CD4-positive, CD25-positive, alpha-beta regulatory T cell (primary cell): Measurements from ENCODE around the gene MDM4. TPM values are rescaled to one million over a fixed set of nuclear protein-coding genes. Genes with fewer than 3 reads are reported as not detected.
"Not testable (repeated sequence)": the region's sequence is repeated elsewhere in the genome, so short reads cannot be mapped to it uniquely, and the experiment has no call there.

ENCODE experiments used
- ATAC-seq, 2 donors: fragments of 150-1000 bp; cut with Tn5 transposase; one replicate each; pipeline ENCODE4 v1.10.0; 2021; ENCODE audit warnings: low read depth in 2 of 2, moderate number of reproducible peaks in 2 of 2, moderate library complexity in 1 of 2
- DNase-seq, 3 donors: peaks; one replicate each; pipeline versions ENCODE4 v3.0.0 to v3.0.0-alpha.2; 2012 to 2022; ENCODE audit warnings: mixed read lengths in 1 of 3
- H3K27ac ChIP-seq: one replicate; pipeline ENCODE4 v1.7.0; 2013; ENCODE audit warnings: mild to moderate bottlenecking, low read length; ENCODE audit not compliant: insufficient read depth, poor library complexity, severe bottlenecking
- H3K27me3 ChIP-seq: one replicate; pipeline ENCODE4 v1.7.0; 2013; ENCODE audit warnings: low read length; ENCODE audit not compliant: control insufficient read depth, insufficient read depth
- H3K36me3 ChIP-seq: one replicate; pipeline ENCODE4 v1.7.0; 2013; ENCODE audit warnings: mild to moderate bottlenecking, low read length, moderate library complexity; ENCODE audit not compliant: control insufficient read depth, insufficient read depth
- H3K4me1 ChIP-seq: 2 replicates; pipeline ENCODE4 v1.7.0; 2013; ENCODE audit warnings: mild to moderate bottlenecking, low read length; ENCODE audit not compliant: insufficient read depth, control insufficient read depth, poor library complexity, severe bottlenecking
- H3K4me3 ChIP-seq: one replicate; pipeline ENCODE4 v1.7.0; 2013; ENCODE audit warnings: low read depth, mild to moderate bottlenecking, low read length, moderate library complexity
- H3K9me3 ChIP-seq, 2 experiments: 1 replicate in 1 of 2; 2 replicates in 1 of 2; pipeline ENCODE4 v1.7.0; 2013; ENCODE audit warnings: low read length in 2 of 2, mild to moderate bottlenecking in 1 of 2, moderate library complexity in 1 of 2; ENCODE audit not compliant: control insufficient read depth in 2 of 2
- H3K27ac Mint-ChIP-seq, 3 donors: one replicate each; pipeline ENCODE4 v1.8.0; 2020 to 2022; ENCODE audit warnings: mild to moderate bottlenecking in 3 of 3, mixed read lengths in 3 of 3, moderate library complexity in 2 of 3
- H3K27me3 Mint-ChIP-seq: one replicate; pipeline ENCODE4 v1.8.0; 2022; ENCODE audit warnings: mild to moderate bottlenecking, mixed read lengths
- H3K36me3 Mint-ChIP-seq: one replicate; pipeline ENCODE4 v1.8.0; 2020; ENCODE audit warnings: mixed read lengths
- H3K4me1 Mint-ChIP-seq, 4 donors: one replicate each; pipeline ENCODE4 v1.8.0; 2020 to 2022; ENCODE audit warnings: mixed read lengths in 4 of 4, mild to moderate bottlenecking in 1 of 4
- H3K4me3 Mint-ChIP-seq, 4 donors: one replicate each; pipeline ENCODE4 v1.8.0; 2020 to 2022; ENCODE audit warnings: mild to moderate bottlenecking in 4 of 4, mixed read lengths in 4 of 4, moderate library complexity in 3 of 4
- H3K9me3 Mint-ChIP-seq, 7 donors: one replicate each; pipeline ENCODE4 v1.8.0; 2020 to 2022; ENCODE audit warnings: mixed read lengths in 7 of 7, mild to moderate bottlenecking in 3 of 7, moderate library complexity in 2 of 7
- polyA plus RNA-seq, 4 donors: library from polyadenylated mRNA; unstranded; fragments of 300-500 nt; fragmentation: Illumina TruSeq; gene quantifications; one replicate each; pipeline ENCODE4 v1.2.3, GENCODE V29; 2021
- total RNA-seq: library from RNA; stranded (reverse); gene quantifications from one replicate; pipeline ENCODE4 v1.2.3, GENCODE V29; 2022

MDM4 gene
- total and polyA plus RNA-seq, 5 donors from 2014 or later: 10.0 to 263 (median 11.7) TPM

DNA sequence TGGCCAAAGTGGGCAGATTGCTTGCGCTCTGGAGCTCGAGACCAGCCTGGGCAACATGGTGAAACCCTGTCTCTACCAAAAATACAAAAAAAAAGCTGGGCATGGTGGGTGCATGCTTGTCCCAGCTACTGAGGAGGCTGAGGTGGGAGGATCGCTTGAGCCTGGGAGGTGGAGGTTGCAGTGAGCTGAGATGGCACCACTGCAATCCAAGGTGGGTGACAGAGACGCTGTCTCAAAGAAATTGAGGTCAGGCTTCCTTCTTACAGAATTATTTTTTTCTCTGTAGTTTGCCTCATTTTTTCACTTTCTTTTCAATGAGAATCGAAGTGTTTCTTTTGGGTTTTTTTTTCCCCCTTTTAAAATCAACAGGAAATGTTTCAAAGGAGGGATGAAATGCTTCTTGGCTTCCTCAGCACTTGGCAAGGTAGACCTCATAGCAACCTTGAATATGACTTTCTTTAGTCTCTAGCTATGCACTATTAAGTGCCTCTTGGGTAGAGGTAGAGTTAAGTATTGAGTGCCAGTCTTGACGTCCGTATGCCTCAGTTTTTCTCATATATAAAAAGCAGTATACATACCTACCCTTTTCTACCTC is 40.3 kb downstream of the MDM4 start:
- Histone ChIP-seq H3K27ac (no peak overlapping the region), H3K4me1 (peaks cover 8% of the 10 kb centered on the region), H3K36me3 (peaks cover 21% of the 10 kb centered on the region), H3K4me3 (peak overlapping the region; percentile 13), H3K27me3 (no peaks in the 10 kb centered on the region), H3K9me3 (no peaks in the 10 kb centered on the region)
- Mint-ChIP-seq H3K36me3 (peaks cover 21% of the 10 kb centered on the region), H3K27ac (peak overlapping the region; percentile 48 to 88 (median 84)), H3K4me1 (peaks cover 28 to 44% (median 36%) of the 10 kb centered on the region in 4 donors), H3K4me3 (peak overlapping the region in 2 of 4 donors; percentile 21 to 50), H3K27me3 (no peaks in the 10 kb centered on the region), H3K9me3 (no peaks in the 10 kb centered on the region)
- ATAC-seq (no peak), DNase-seq (no peak)

DNA sequence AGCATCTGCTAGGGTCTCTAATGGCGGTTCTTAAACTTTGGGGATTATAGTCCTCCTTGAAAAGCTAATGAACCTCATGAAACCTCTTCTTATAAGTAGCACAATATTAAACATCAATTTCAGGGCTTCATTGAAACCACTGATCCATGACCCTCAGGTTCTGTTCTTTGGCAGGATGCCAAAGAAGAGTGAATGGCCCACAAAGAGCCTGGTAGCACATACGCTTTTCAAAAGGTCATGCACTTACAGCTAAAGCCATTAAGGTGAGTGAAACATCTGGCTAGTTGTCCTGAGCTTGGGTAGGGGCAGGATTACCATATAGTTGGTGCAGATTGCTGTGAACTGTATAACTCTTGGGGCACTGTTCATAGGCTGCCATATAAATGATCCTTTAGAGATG is 42.3 kb downstream of the MDM4 start:
- H3K4me3 ChIP-seq: no peak overlapping the region
- no peaks in the 10 kb centered on the region for H3K9me3 Mint-ChIP-seq
- no peaks in the 10 kb centered on the region for H3K27me3 ChIP-seq
- peaks cover 25% of the 10 kb centered on the region for H3K36me3 Mint-ChIP-seq
- ATAC-seq: no peak
- no peak overlapping the region for H3K27ac Mint-ChIP-seq
- H3K27ac ChIP-seq: no peak overlapping the region
- no peaks in the 10 kb centered on the region for H3K27me3 Mint-ChIP-seq
- H3K4me1 ChIP-seq: peaks cover 9% of the 10 kb centered on the region
- peaks cover 32 to 53% (median 40%) of the 10 kb centered on the region in 4 donors for H3K4me1 Mint-ChIP-seq
- no peak for DNase-seq
- H3K9me3 ChIP-seq: no peaks in the 10 kb centered on the region
- peaks cover 15% of the 10 kb centered on the region for H3K36me3 ChIP-seq
- no peak overlapping the region for H3K4me3 Mint-ChIP-seq

DNA sequence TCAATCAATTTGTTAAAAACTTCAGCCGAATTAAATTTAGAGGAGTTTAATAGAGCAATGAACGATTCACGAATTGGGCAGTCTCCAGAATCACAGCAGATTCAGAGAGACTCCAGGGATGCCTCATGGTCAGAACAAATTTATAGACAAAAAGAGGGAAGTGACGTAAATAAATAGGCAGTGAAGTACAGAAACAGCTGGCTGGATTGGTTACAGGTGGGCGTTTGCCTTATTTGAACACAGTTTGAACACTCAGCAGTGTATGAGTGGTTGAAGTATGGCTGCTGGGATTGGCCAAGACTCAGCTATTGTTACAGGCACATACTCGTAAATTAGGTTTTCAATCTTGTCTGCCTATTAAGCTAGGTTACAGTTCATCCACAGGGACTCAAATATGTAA is 43.8 kb downstream of the MDM4 start:
- not testable (repeated sequence) for H3K4me3 ChIP-seq, H3K27me3 Mint-ChIP-seq, DNase-seq, H3K4me3 Mint-ChIP-seq, H3K27me3 ChIP-seq, ATAC-seq, H3K9me3 Mint-ChIP-seq, H3K27ac ChIP-seq, H3K9me3 ChIP-seq
- Mint-ChIP-seq H3K27ac (peak overlapping the region in 2 of 3 donors; percentile 34 to 94), H3K4me1 (peaks cover 34 to 61% (median 42%) of the 10 kb centered on the region in 4 donors), H3K36me3 (peaks cover 22% of the 10 kb centered on the region)
- peaks cover 21% of the 10 kb centered on the region for H3K4me1 ChIP-seq
- H3K36me3 ChIP-seq: peaks cover 11% of the 10 kb centered on the region

DNA sequence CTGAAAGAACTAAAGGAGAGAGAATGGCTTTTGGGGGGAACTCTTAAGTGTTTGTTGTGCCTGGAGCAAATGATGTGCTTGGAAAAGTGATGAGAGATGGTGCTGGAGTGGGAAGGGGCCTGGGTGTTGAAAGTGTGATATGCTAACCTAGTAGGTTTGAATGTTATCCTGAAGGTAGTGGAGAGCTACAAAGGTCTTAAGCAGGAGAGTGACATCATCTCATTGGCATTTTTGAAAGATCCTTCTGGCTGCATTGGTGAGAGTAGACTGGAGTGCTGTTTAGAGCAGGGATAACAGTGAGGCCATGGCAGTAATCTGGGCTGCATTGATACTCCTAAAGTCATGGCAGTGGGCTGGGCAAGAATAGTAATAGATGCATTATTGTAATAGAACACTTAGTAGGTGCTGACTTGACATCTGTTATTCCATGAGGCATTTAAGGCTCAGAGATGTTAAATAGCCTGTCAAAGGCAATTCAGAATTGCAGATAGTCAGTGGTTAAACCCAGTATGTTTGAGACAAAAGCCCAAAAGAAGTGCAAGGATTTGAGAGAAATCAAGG is 44.5 kb downstream of the MDM4 start:
- no peak for ATAC-seq
- H3K36me3 Mint-ChIP-seq: peaks cover 24% of the 10 kb centered on the region

DNA sequence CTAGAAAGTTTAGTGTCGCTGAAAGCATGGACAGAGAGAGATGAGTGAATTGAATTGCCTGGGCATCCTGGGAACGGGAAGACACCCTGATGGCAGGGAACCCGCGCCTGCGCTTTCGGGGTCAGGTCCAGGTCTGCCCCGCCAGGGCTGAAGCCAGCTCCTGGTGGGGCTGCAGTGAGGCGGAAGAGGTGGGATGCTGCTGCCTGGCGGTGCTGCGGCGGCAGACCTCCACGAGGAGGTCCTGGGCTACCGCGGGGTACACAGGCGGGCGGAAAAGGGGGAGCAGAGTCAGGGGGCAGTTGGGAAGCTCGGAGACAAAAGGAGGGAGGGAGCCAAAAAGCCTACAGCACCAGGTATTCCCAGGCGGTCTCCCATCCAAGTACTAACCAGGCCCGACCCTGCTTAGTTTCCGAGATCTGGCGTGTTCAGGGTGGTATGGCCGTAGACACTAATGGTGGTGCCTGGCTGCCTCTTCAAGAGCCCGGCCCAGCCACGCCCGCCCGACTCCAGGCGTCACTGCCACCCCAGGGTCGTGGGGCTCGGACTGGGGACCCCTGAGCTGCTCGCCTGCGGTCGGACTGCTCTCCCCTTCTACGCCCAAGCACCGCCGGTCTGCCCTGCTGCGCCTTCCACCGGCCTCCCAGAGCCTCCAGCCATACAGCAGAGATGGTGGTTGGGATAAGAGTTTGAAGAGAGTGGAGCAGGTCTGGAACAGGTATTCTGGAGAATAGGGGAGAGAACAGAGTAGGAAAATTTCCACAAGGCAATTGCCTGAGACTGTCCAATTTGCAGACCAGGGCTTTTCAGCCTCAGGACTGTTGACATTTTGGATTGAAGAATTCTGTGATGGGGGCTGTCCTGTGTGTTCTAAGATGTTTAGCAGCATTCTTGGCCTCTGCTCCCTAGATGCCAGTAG is 46.1 kb downstream of the MDM4 start:
- H3K4me1 ChIP-seq: peaks cover 23% of the 10 kb centered on the region
- no peaks in the 10 kb centered on the region for H3K9me3 ChIP-seq
- Mint-ChIP-seq H3K4me1 (peaks cover 31 to 49% (median 33%) of the 10 kb centered on the region in 4 donors), H3K9me3 (no peaks in the 10 kb centered on the region), H3K4me3 (no peak overlapping the region), H3K36me3 (peaks cover 28% of the 10 kb centered on the region), H3K27ac (peak overlapping the region; percentile 65 to 82 (median 77)), H3K27me3 (no peaks in the 10 kb centered on the region)
- no peak for DNase-seq
- no peak overlapping the region for H3K4me3 ChIP-seq
- peaks cover 11% of the 10 kb centered on the region for H3K36me3 ChIP-seq
- H3K27me3 ChIP-seq: no peaks in the 10 kb centered on the region
- H3K27ac ChIP-seq: no peak overlapping the region
- no peak for ATAC-seq

More for the DNA sequence above, 44.5 kb downstream of the MDM4 start:
- Mint-ChIP-seq H3K4me1 (peaks cover 37 to 62% (median 44%) of the 10 kb centered on the region in 4 donors), H3K27me3 (no peaks in the 10 kb centered on the region), H3K9me3 (no peaks in the 10 kb centered on the region), H3K4me3 (no peak overlapping the region), H3K27ac (peak overlapping the region; percentile 15 to 94 (median 34))
- Histone ChIP-seq H3K36me3 (peaks cover 11% of the 10 kb centered on the region), H3K27ac (no peak overlapping the region), H3K4me3 (no peak overlapping the region), H3K4me1 (peaks cover 27% of the 10 kb centered on the region), H3K9me3 (no peaks in the 10 kb centered on the region), H3K27me3 (no peaks in the 10 kb centered on the region)
- no peak for DNase-seq

DNA sequence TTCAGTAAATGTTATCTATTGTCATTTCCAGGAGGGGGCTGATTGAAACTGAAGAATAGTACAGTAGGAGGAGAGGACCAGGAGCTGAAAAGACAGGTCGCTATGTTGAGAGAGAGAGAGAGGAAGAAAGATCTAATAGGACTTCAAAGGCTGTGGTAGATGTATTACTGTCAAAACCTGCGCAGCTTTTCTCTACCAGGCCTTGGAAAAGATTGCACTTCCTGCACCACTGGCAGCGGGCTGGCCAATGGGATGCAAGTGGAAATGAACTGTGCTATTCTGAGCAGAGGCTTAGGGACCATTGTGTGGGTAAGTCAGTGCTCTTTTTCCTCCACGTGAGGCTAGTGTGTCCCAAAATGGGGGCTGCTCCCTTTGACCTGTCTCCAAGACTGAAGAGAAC is 47.1 kb downstream of the MDM4 start:
- Mint-ChIP-seq H3K36me3 (peaks cover 35% of the 10 kb centered on the region), H3K9me3 (no peaks in the 10 kb centered on the region), H3K27ac (peak overlapping the region; percentile 65 to 83 (median 77)), H3K27me3 (no peaks in the 10 kb centered on the region), H3K4me1 (peaks cover 30 to 46% (median 33%) of the 10 kb centered on the region in 4 donors), H3K4me3 (peak overlapping the region in 1 of 4 donors; percentile 23)
- no peak for ATAC-seq
- H3K4me1 ChIP-seq: peaks cover 23% of the 10 kb centered on the region
- no peaks in the 10 kb centered on the region for H3K27me3 ChIP-seq
- H3K9me3 ChIP-seq: no peaks in the 10 kb centered on the region
- DNase-seq: no peak
- H3K4me3 ChIP-seq: no peak overlapping the region
- H3K27ac ChIP-seq: no peak overlapping the region
- peaks cover 11% of the 10 kb centered on the region for H3K36me3 ChIP-seq

DNA sequence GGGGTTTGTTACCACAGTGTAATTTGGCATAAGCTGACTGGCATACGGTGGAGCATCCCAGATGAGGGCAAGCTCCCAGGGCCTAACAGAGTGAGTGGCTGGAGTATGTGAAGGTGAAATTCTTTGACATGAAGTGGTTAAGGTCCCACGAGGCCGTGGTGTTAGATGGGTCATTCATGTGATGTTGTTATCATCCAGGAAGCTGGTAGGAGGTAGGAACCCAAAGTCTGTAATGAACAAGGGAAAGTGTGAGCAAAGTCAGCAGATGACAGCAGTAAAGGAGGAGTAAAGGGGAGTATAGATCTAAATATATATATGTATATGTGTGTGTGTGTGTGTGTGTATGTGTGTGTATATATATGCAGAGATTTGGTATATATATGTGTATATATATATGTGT is 47.6 kb downstream of the MDM4 start:
- H3K4me3 Mint-ChIP-seq: peak overlapping the region in 1 of 4 donors; percentile 23
- H3K27me3 Mint-ChIP-seq: no peaks in the 10 kb centered on the region
- H3K27me3 ChIP-seq: no peaks in the 10 kb centered on the region
- H3K27ac ChIP-seq: peak overlapping the region; percentile 58
- no peak overlapping the region for H3K4me3 ChIP-seq
- no peaks in the 10 kb centered on the region for H3K9me3 Mint-ChIP-seq
- H3K4me1 ChIP-seq: peaks cover 23% of the 10 kb centered on the region
- peaks cover 30 to 46% (median 33%) of the 10 kb centered on the region in 4 donors for H3K4me1 Mint-ChIP-seq
- H3K27ac Mint-ChIP-seq: peak overlapping the region; percentile 65 to 83 (median 77)
- ATAC-seq (no peak), DNase-seq (no peak)
- H3K36me3 Mint-ChIP-seq: peaks cover 37% of the 10 kb centered on the region
- H3K36me3 ChIP-seq: peaks cover 13% of the 10 kb centered on the region
- no peaks in the 10 kb centered on the region for H3K9me3 ChIP-seq
